HCT116 (cell line): Measurements from ENCODE around the gene BSG. TPM values are rescaled to one million over a fixed set of nuclear protein-coding genes. Genes with fewer than 3 reads are reported as not detected.

Experiments used
- ATAC-seq: fragments of 200-7000 bp; cut with Tn5 transposase; 2 replicates; pipeline ENCODE4 v1.9.1; 2020; ENCODE audit warnings: mild to moderate bottlenecking, moderate library complexity
- BruUV-seq: library from RNA; stranded (reverse); fragments of 400-500 nt; replicated peaks from 2 replicates; lab custom pipeline; 2021; lab: Mats Ljungman, UMichigan
- CTCF ChIA-PET: fragments of 300-600 bp; sonication (Branson Sonifier 250); formaldehyde crosslinking; loops from one replicate; lab custom pipeline; 2021; ENCODE audit warnings: antibody characterized with exemption; lab: Charles Lee
- POLR2A ChIA-PET: fragments of 300-600, 350-600 bp; sonication (Branson Sonifier 250); formaldehyde crosslinking; loops from one replicate; lab custom pipeline; 2021; ENCODE audit warnings: antibody characterized with exemption; lab: Charles Lee
- RAD21 ChIA-PET, 2 experiments: fragments of 300-600 bp; sonication (Branson Sonifier 250); formaldehyde crosslinking; loops; one replicate each; lab custom pipeline; 2023; ENCODE audit warnings: low total read pairs in 2 of 2; ENCODE audit not compliant: uncharacterized antibody in 2 of 2, unreplicated experiment in 2 of 2, low non-redundant PET in 1 of 2; lab: Charles Lee
- DNase-seq: peaks from one replicate; pipeline ENCODE4 v3.0.0-alpha.2; 2010; ENCODE audit warnings: low read depth, low spot score
- H2AFZ ChIP-seq: fragments of 200-600 bp; shearing (Covaris generic), sonication (generic); 2 replicates; pipeline ENCODE4 v1.6.1; 2017; ENCODE audit warnings: low read depth, mixed run types, mixed read lengths, antibody characterized with exemption, low read length; ENCODE audit not compliant: poor library complexity, severe bottlenecking
- H3K27ac ChIP-seq: 2 replicates; pipeline ENCODE4 v1.5.1; 2012; ENCODE audit warnings: low read depth, low read length
- H3K27me3 ChIP-seq: fragments of 200-600 bp; sonication (generic); 2 replicates; pipeline ENCODE4 v1.6.1; 2016; ENCODE audit warnings: mixed run types, low read length, mixed read lengths; ENCODE audit not compliant: insufficient read depth
- H3K36me3 ChIP-seq, 2 experiments: fragments of 200-500 bp in 1 of 2; fragments of 200-600 bp in 1 of 2; sonication (Bioruptor generic) in 1 of 2; sonication (generic) in 1 of 2; 2 replicates each; pipeline versions ENCODE4 v1.5.1 to v1.6.1; 2014 to 2016; ENCODE audit warnings: low read length in 2 of 2, inconsistent platforms in 1 of 2, mixed read lengths in 1 of 2, mixed run types in 1 of 2; ENCODE audit not compliant: insufficient read depth in 2 of 2, control insufficient read depth in 1 of 2
- H3K4me1 ChIP-seq, 2 experiments: fragments of 200-600 bp in 1 of 2; sonication (generic) in 1 of 2; 2 replicates each; pipeline versions ENCODE4 v1.5.1 to v1.6.1; 2012 to 2017; ENCODE audit warnings: low read length in 2 of 2, inconsistent platforms in 1 of 2, mild to moderate bottlenecking in 1 of 2, mixed read lengths in 1 of 2, mixed run types in 1 of 2, moderate library complexity in 1 of 2; ENCODE audit not compliant: insufficient read depth in 2 of 2, control insufficient read depth in 1 of 2
- H3K4me2 ChIP-seq: fragments of 200-600 bp; sonication (generic); 2 replicates; pipeline ENCODE4 v1.6.1; 2017; ENCODE audit warnings: mixed run types, low read length, mixed read lengths
- H3K4me3 ChIP-seq, 2 experiments: fragments of 200-600 bp in 1 of 2; sonication (generic) in 1 of 2; replicated peaks in 1 of 2; 2 replicates each; pipeline ENCODE4 v1.5.1; 2011 to 2016; ENCODE audit warnings: low read length in 2 of 2, control low read depth in 1 of 2, low read depth in 1 of 2, mild to moderate bottlenecking in 1 of 2, mixed read lengths in 1 of 2, mixed run types in 1 of 2
- H3K79me2 ChIP-seq: fragments of 200-600 bp; sonication (generic); 2 replicates; pipeline ENCODE4 v1.6.1; 2017; ENCODE audit warnings: mild to moderate bottlenecking, mixed run types, low read length, moderate library complexity, mixed read lengths; ENCODE audit not compliant: insufficient read depth
- H3K9ac ChIP-seq: fragments of 200-600 bp; sonication (generic); 2 replicates; pipeline ENCODE4 v1.6.1; 2016; ENCODE audit warnings: low read length, mixed read lengths
- H3K9me2 ChIP-seq: fragments of 200-600 bp; sonication (generic), shearing (Covaris generic); 2 replicates; pipeline ENCODE4 v1.6.1; 2017; ENCODE audit warnings: mixed run types, mild to moderate bottlenecking, moderate library complexity; ENCODE audit not compliant: insufficient read depth
- H3K9me3 ChIP-seq, 2 experiments: fragments of 200-500 bp in 1 of 2; fragments of 200-600 bp in 1 of 2; sonication (Bioruptor generic) in 1 of 2; sonication (generic) in 1 of 2; 2 replicates each; pipeline ENCODE4 v1.6.1; 2014 to 2017; ENCODE audit warnings: low read length in 2 of 2, mixed read lengths in 2 of 2, inconsistent platforms in 1 of 2, low read depth in 1 of 2, mild to moderate bottlenecking in 1 of 2, mixed run types in 1 of 2, moderate library complexity in 1 of 2; ENCODE audit not compliant: control insufficient read depth in 1 of 2, insufficient read depth in 1 of 2
- H4K20me1 ChIP-seq: fragments of 200-600 bp; sonication (generic), shearing (Covaris generic); 2 replicates; pipeline ENCODE4 v1.6.1; 2017; ENCODE audit warnings: mixed run types, mild to moderate bottlenecking, moderate library complexity; ENCODE audit not compliant: insufficient read depth
- CEBPB ChIP-seq: IDR thresholded peaks from 2 replicates; pipeline ENCODE4 v1.6.1; 2012; ENCODE audit warnings: low read depth
- EGR1 ChIP-seq: IDR thresholded peaks from 2 replicates; pipeline ENCODE4 v1.6.1; 2012; ENCODE audit warnings: low read depth
- ELF1 ChIP-seq: IDR thresholded peaks from 2 replicates; pipeline ENCODE4 v1.6.1; 2012; ENCODE audit warnings: low read depth, borderline replicate concordance
- EZH2 ChIP-seq: fragments of 200-600 bp; sonication (generic); IDR thresholded peaks from 2 replicates; pipeline ENCODE4 v1.6.1; 2017; ENCODE audit warnings: antibody characterized with exemption, mixed run types
- EZH2phosphoT487 ChIP-seq: fragments of 200-600 bp; IDR thresholded peaks from 2 replicates; pipeline ENCODE4 v1.6.1; 2018; ENCODE audit warnings: antibody characterized with exemption, borderline replicate concordance
- JUND ChIP-seq: IDR thresholded peaks from 2 replicates; pipeline ENCODE4 v1.6.1; 2012
- POLR2A ChIP-seq: IDR thresholded peaks from 2 replicates; pipeline ENCODE4 v1.7.0; 2011; ENCODE audit warnings: borderline replicate concordance; ENCODE audit not compliant: insufficient read depth, insufficient read length; ENCODE audit errors: extremely low read depth
- SP1 ChIP-seq: IDR thresholded peaks from 2 replicates; pipeline ENCODE4 v1.6.1; 2012; ENCODE audit warnings: low read depth
- SRF ChIP-seq: IDR thresholded peaks from 2 replicates; pipeline ENCODE4 v1.6.1; 2012; ENCODE audit warnings: low read depth
- TCF7L2 ChIP-seq: IDR thresholded peaks from 2 replicates; pipeline ENCODE4 v1.7.0; 2011; ENCODE audit warnings: borderline replicate concordance, inconsistent platforms; ENCODE audit not compliant: insufficient read depth, insufficient read length; ENCODE audit errors: extremely low read depth
- YY1 ChIP-seq: IDR thresholded peaks from 2 replicates; pipeline ENCODE4 v1.6.1; 2011; ENCODE audit warnings: low read length, low read depth, moderate library complexity, mild to moderate bottlenecking; ENCODE audit not compliant: insufficient replicate concordance; ENCODE audit errors: extremely low read depth
- ZFX ChIP-seq: fragments of 450-650 bp; IDR thresholded peaks from 2 replicates; pipeline ENCODE4 v1.6.1; 2017
- ZNF274 ChIP-seq: fragments of 200-500 bp; sonication (Bioruptor generic); IDR thresholded peaks from 2 replicates; pipeline ENCODE4 v1.6.1; 2014; ENCODE audit warnings: mild to moderate bottlenecking, low read depth, low read length, inconsistent platforms
- intact Hi-C: fragments of 100-400 bp; cut with micrococcal nuclease; formaldehyde crosslinking; loops from 2 replicates; pipeline ENCODE4 v1.10.0; 2022
- total RNA-seq: library from RNA; stranded (reverse); gene quantifications from one replicate; pipeline ENCODE4 v1.2.1, GENCODE V29; 2021; ENCODE audit not compliant: unreplicated experiment
- TF ChIP-seq, protein P1 (sequence below): IDR thresholded peaks from 2 replicates; pipeline ENCODE4 v1.6.1; 2012
- TF ChIP-seq, protein P2 (sequence below): IDR thresholded peaks from 2 replicates; pipeline ENCODE4 v1.6.1; 2012; ENCODE audit warnings: low read depth
- TF ChIP-seq, protein P3 (sequence below), 3 experiments: fragments of 200-600 bp in 1 of 3; sonication (generic) in 1 of 3; IDR thresholded peaks in 2 of 3; conservative IDR thresholded peaks in 1 of 3; 2 replicates each; pipeline ENCODE4 v1.5.1; 2012 to 2017; ENCODE audit warnings: low read depth in 2 of 3, low read length in 2 of 3, antibody characterized with exemption in 1 of 3, borderline replicate concordance in 1 of 3, control low read depth in 1 of 3, mild to moderate bottlenecking in 1 of 3, mixed read lengths in 1 of 3, mixed run types in 1 of 3, moderate library complexity in 1 of 3; ENCODE audit not compliant: insufficient read depth in 1 of 3

BSG gene
- total RNA-seq, 1 experiment from 2014 or later: 603 TPM

DNA sequence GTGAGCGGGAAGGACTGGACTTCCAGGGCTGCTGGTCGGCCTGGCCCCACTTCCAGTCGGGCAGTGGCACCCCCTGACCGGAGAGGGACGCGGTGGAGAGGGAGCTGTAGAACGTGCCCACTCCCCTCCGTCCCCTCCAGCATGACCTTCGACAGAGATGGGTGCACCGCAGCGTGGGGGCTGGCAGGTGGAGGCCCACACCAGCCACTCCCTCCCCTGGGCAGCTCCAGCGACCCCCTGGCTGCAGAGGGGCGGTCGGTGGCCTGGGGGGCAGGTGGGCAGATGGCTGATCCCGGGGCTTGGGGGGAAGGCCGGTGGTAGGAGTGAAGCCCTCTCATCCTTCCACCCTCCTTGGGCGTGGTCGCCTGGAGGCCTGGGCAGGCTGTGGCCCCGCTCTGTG lies 19.7 kb downstream of the BSG start:
- no peak overlapping the region for H3K9ac ChIP-seq
- intact Hi-C loops: no loop called here
- H3K79me2 ChIP-seq: no peaks in the 10 kb centered on the region
- POLR2A ChIA-PET: no interaction called here
- no peaks in the 10 kb centered on the region for H3K27me3 ChIP-seq
- ATAC-seq (no peak), DNase-seq (no peak)
- H3K36me3 ChIP-seq: no peaks in the 10 kb centered on the region
- no peaks in the 10 kb centered on the region for H3K9me3 ChIP-seq
- RAD21 ChIA-PET: no interaction called here
- CTCF ChIA-PET: no interaction called here
- no peak for TF ChIP-seq ELF1
- TF ChIP-seq SP1: no peak
- no peak for TF ChIP-seq POLR2A
- TF ChIP-seq YY1: no peak
- H3K4me2 ChIP-seq: no peak overlapping the region
- no peak overlapping the region for H2AFZ ChIP-seq
- BruUV-seq: no TSS peak
- H3K4me3 ChIP-seq: no peak overlapping the region
- H4K20me1 ChIP-seq: no peaks in the 10 kb centered on the region
- H3K4me1 ChIP-seq: peaks cover 15 to 17% of the 10 kb centered on the region in 2 experiments
- H3K9me2 ChIP-seq: no peaks in the 10 kb centered on the region
- H3K27ac ChIP-seq: no peak overlapping the region

DNA sequence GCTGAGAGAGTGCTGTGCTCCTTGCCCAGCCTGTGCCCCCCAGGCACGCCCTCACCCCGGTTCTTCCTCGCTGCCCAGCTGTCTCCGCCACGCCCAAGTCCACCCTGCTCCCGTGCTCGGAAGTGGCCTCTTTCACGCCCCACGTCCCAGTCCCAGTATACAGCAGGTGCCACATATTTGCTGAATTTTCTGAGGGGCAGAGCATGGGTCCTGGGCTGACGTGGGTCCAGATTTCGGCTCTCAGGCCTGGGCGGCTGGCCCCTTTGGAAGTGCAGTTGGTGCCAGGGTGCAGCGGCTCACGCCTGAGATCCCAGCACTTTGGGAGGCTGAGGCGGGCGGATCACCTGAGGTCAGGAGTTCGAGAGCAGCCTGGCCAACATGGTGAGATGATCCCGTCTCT lies 20.7 kb downstream of the BSG start:
- no peaks in the 10 kb centered on the region for H3K36me3 ChIP-seq
- no peak overlapping the region for H3K9ac ChIP-seq
- H3K4me2 ChIP-seq: no peak overlapping the region
- POLR2A ChIA-PET: no interaction called here
- H3K9me3 ChIP-seq: peaks cover 0 to 3% of the 10 kb centered on the region in 2 experiments; a peak in 1 of 4 replicates
- no TSS peak for BruUV-seq
- H3K4me3 ChIP-seq: no peak overlapping the region
- H3K27ac ChIP-seq: no peak overlapping the region
- no peak for ATAC-seq
- CTCF ChIA-PET: no interaction called here
- RAD21 ChIA-PET: no interaction called here
- no peaks in the 10 kb centered on the region for H3K9me2 ChIP-seq
- H3K4me1 ChIP-seq: peaks cover 13% of the 10 kb centered on the region in 2 experiments
- H4K20me1 ChIP-seq: no peaks in the 10 kb centered on the region
- intact Hi-C loops: no loop called here
- H3K79me2 ChIP-seq: no peaks in the 10 kb centered on the region
- no peak overlapping the region for H2AFZ ChIP-seq
- H3K27me3 ChIP-seq: no peaks in the 10 kb centered on the region
- no peak for DNase-seq
- TF ChIP-seq SRF (no peak), ELF1 (no peak), TCF7L2 (no peak), ZFX (no peak), JUND (no peak), SP1 (no peak), EZH2 (no peak), EZH2phosphoT487 (no peak), EGR1 (no peak), ZNF274 (no peak), CEBPB (no peak)
- TF ChIP-seq, protein P1, sequence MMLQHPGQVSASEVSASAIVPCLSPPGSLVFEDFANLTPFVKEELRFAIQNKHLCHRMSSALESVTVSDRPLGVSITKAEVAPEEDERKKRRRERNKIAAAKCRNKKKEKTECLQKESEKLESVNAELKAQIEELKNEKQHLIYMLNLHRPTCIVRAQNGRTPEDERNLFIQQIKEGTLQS: no peak
- TF ChIP-seq, protein P2, sequence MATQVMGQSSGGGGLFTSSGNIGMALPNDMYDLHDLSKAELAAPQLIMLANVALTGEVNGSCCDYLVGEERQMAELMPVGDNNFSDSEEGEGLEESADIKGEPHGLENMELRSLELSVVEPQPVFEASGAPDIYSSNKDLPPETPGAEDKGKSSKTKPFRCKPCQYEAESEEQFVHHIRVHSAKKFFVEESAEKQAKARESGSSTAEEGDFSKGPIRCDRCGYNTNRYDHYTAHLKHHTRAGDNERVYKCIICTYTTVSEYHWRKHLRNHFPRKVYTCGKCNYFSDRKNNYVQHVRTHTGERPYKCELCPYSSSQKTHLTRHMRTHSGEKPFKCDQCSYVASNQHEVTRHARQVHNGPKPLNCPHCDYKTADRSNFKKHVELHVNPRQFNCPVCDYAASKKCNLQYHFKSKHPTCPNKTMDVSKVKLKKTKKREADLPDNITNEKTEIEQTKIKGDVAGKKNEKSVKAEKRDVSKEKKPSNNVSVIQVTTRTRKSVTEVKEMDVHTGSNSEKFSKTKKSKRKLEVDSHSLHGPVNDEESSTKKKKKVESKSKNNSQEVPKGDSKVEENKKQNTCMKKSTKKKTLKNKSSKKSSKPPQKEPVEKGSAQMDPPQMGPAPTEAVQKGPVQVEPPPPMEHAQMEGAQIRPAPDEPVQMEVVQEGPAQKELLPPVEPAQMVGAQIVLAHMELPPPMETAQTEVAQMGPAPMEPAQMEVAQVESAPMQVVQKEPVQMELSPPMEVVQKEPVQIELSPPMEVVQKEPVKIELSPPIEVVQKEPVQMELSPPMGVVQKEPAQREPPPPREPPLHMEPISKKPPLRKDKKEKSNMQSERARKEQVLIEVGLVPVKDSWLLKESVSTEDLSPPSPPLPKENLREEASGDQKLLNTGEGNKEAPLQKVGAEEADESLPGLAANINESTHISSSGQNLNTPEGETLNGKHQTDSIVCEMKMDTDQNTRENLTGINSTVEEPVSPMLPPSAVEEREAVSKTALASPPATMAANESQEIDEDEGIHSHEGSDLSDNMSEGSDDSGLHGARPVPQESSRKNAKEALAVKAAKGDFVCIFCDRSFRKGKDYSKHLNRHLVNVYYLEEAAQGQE: no peak
- TF ChIP-seq, protein P3, sequence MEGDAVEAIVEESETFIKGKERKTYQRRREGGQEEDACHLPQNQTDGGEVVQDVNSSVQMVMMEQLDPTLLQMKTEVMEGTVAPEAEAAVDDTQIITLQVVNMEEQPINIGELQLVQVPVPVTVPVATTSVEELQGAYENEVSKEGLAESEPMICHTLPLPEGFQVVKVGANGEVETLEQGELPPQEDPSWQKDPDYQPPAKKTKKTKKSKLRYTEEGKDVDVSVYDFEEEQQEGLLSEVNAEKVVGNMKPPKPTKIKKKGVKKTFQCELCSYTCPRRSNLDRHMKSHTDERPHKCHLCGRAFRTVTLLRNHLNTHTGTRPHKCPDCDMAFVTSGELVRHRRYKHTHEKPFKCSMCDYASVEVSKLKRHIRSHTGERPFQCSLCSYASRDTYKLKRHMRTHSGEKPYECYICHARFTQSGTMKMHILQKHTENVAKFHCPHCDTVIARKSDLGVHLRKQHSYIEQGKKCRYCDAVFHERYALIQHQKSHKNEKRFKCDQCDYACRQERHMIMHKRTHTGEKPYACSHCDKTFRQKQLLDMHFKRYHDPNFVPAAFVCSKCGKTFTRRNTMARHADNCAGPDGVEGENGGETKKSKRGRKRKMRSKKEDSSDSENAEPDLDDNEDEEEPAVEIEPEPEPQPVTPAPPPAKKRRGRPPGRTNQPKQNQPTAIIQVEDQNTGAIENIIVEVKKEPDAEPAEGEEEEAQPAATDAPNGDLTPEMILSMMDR (IDR thresholded peaks at IDR 0.05 in 2 of 3, conservative IDR thresholded peaks at IDR 0.05 in 1 of 3; ENCODE audit: borderline replicate concordance in 1 of 3, insufficient read depth in 1 of 3, low read depth in 2 of 3, low read length in 2 of 3): no peak
